IPS-15b (cell line): ENCODE results near the gene SARS1.
"Not testable (repeated sequence)": the region's sequence is repeated elsewhere in the genome, so short reads cannot be mapped to it uniquely, and the experiment has no call there.

ENCODE experiments used
- H3K27me3 ChIP-seq: one replicate; pipeline ENCODE4 v1.6.1; 2013; ENCODE audit warnings: low read length; ENCODE audit not compliant: control insufficient read depth, insufficient read depth
- H3K36me3 ChIP-seq: one replicate; pipeline ENCODE4 v1.6.1; 2013; ENCODE audit warnings: low read length; ENCODE audit not compliant: control insufficient read depth, insufficient read depth
- H3K4me1 ChIP-seq: one replicate; pipeline ENCODE4 v1.6.1; 2013; ENCODE audit warnings: mild to moderate bottlenecking, low read length; ENCODE audit not compliant: control insufficient read depth, insufficient read depth
- H3K4me3 ChIP-seq: one replicate; pipeline ENCODE4 v1.5.1; 2013; ENCODE audit warnings: low read depth, low read length
- H3K9ac ChIP-seq: one replicate; pipeline ENCODE4 v1.6.1; 2013; ENCODE audit warnings: low read depth, mild to moderate bottlenecking, low read length
- H3K9me3 ChIP-seq: one replicate; pipeline ENCODE4 v1.6.1; 2013; ENCODE audit warnings: mild to moderate bottlenecking, low read length; ENCODE audit not compliant: control insufficient read depth, insufficient read depth

Gene SARS1

GRCh38 chr1:109213345-109213823 is 334 bp upstream of the SARS1 start:
- Histone ChIP-seq H3K9me3 (no peaks in the 10 kb centered on the region), H3K9ac (no peak overlapping the region), H3K4me3 (peak overlapping the region; percentile 48), H3K4me1 (no peaks in the 10 kb centered on the region), H3K36me3 (no peaks in the 10 kb centered on the region), H3K27me3 (no peaks in the 10 kb centered on the region)

GRCh38 chr1:109214695-109215623 is 1.2 kb downstream of the SARS1 start:
- Histone ChIP-seq H3K9me3 (no peaks in the 10 kb centered on the region), H3K4me3 (peak overlapping the region; percentile 99), H3K9ac (no peak overlapping the region), H3K36me3 (no peaks in the 10 kb centered on the region), H3K27me3 (no peaks in the 10 kb centered on the region), H3K4me1 (no peaks in the 10 kb centered on the region)

- no peak overlapping the region for H3K9ac ChIP-seq
- H3K9me3 ChIP-seq, result no peaks in the 10 kb centered on the region
- H3K36me3 ChIP-seq, result no peaks in the 10 kb centered on the region
- H3K4me1 ChIP-seq, result no peaks in the 10 kb centered on the region
- no peaks in the 10 kb centered on the region for H3K27me3 ChIP-seq
- H3K4me3 ChIP-seq, result no peak overlapping the region
Observed at GRCh38 chr1:109216662-109217061, 2.9 kb downstream of the SARS1 start.

DNA sequence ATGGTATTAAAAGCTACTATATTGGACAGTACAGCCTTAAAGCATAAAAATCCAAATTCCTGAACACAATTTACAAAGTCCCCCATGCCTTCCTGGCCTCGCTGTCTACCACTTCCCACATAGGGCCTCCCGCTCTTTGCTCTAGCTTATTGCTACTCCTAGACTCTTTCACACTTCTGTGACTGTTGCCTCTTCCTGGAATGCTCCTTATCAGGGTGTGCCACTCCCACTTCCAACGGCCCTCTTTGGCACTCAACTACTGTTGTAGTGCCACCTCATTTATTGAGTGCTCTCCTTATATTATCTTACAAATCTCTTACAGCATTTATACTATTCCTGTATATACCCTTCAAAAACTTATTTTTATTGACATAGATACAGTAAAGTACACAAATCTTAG is 4.8 kb downstream of the SARS1 start:
- no peaks in the 10 kb centered on the region for H3K9me3 ChIP-seq
- no peak overlapping the region for H3K4me3 ChIP-seq
- no peaks in the 10 kb centered on the region for H3K36me3 ChIP-seq
- no peaks in the 10 kb centered on the region for H3K27me3 ChIP-seq
- H3K4me1 ChIP-seq, result no peaks in the 10 kb centered on the region
- no peak overlapping the region for H3K9ac ChIP-seq

- not testable (repeated sequence) for H3K36me3 ChIP-seq, H3K27me3 ChIP-seq, H3K9me3 ChIP-seq, H3K9ac ChIP-seq, H3K4me1 ChIP-seq, H3K4me3 ChIP-seq
Observed at GRCh38 chr1:109221201-109221600, 7.5 kb downstream of the SARS1 start.

DNA sequence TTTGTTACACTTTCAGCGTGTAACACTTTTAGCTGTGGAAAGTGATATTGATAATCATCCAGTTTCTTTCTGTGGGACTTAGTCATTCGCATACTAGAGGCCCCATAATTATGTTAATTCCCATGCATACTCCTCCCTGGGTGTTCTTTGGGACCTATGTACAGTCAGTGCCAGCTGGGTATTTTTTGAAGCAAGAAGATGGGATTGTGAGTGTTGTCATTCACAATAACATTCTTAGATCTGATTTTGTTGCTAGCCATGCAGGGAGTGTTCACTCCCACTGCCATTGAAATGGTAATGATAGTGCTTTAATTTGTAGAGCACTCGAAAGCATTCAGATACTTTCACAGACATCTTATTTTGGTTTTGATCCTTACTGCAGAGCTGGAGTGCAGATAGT is 11.6 kb downstream of the SARS1 start:
- Histone ChIP-seq H3K27me3 (no peaks in the 10 kb centered on the region), H3K4me3 (no peak overlapping the region), H3K36me3 (no peaks in the 10 kb centered on the region), H3K9ac (no peak overlapping the region), H3K9me3 (no peaks in the 10 kb centered on the region), H3K4me1 (peaks cover 23% of the 10 kb centered on the region)

- Histone ChIP-seq H3K4me1 (peaks cover 28% of the 10 kb centered on the region), H3K36me3 (no peaks in the 10 kb centered on the region), H3K27me3 (no peaks in the 10 kb centered on the region)
Observed at GRCh38 chr1:109225711-109226445, 12.2 kb downstream of the SARS1 start.

DNA sequence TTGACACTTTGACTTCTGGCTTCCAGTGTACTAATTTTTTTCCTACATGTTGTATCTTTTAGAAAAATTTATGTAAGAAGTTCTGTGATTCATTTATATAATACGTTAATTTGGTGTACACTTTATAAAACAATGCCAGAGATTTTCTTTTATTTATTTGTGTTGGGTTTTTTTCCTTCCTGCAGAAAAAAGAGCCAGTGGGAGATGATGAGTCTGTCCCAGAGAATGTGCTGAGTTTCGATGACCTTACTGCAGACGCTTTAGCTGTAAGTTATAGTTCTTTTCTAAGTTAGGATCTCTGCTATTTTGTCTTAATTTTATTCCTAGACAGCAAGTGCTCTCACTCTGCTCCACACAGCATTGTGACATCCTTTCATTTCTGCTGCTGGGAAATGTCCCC is 14.4 kb downstream of the SARS1 start:
- peaks cover 19% of the 10 kb centered on the region for H3K36me3 ChIP-seq
- no peak overlapping the region for H3K9ac ChIP-seq
- H3K4me3 ChIP-seq, result no peak overlapping the region
- peaks cover 35% of the 10 kb centered on the region for H3K4me1 ChIP-seq
- H3K9me3 ChIP-seq, result no peaks in the 10 kb centered on the region
- no peaks in the 10 kb centered on the region for H3K27me3 ChIP-seq

More at GRCh38 chr1:109225711-109226445, 12.2 kb downstream of the SARS1 start:
- Histone ChIP-seq H3K4me3 (no peak overlapping the region), H3K9me3 (no peaks in the 10 kb centered on the region), H3K9ac (no peak overlapping the region)

DNA sequence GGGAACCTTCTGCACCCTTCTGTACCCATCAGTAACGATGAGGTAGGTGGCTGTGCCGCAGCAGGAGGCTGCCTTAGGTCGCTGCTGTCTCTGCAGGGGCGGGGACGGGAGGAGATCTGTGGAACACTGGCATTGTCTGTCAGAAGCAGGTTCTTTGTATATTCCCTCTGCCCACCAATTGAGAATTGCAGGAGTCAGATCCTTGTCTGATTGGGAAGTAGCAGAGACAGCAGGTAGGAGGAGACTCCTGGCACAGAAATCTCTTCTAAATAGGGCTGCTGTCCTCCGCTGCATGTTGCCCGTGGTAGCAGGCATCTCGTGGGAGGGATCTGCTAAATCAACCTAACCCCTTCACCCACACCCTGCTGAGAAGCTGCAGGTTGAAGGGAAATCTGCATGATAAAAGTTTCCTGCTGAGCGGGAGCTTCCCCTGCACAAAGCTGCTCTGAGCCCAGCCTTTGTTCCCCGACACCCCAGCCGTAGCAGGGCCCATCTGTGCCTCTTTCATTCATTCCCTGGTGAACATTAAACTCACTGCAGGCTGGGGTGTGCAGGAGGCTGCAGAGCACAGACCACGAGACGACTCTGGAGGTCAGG is 15.9 kb downstream of the SARS1 start:
- Histone ChIP-seq H3K36me3 (peaks cover 19% of the 10 kb centered on the region), H3K4me3 (peak overlapping the region; percentile 30), H3K27me3 (no peaks in the 10 kb centered on the region), H3K9ac (no peak overlapping the region), H3K4me1 (peaks cover 35% of the 10 kb centered on the region), H3K9me3 (no peaks in the 10 kb centered on the region)

DNA sequence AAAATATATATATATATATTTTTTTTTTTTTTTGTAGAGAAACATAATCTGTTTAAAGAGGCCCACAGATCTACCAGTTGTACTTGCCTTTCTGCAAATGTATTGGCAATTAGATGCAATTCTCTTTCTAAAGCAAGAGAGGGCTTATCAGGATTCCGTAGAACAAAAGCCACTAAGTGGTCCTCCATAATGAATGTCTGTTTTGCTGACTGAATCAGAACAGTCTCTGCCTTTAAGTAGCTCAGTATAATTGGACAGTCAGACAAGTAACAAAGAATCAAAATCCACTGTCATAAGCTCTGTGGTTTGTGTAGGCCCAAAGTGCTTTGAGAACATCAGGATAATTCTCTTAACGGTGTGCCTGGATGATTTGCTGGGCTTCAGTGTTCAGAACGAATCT is 17.3 kb downstream of the SARS1 start:
- Histone ChIP-seq H3K27me3 (no peaks in the 10 kb centered on the region), H3K9me3 (no peaks in the 10 kb centered on the region), H3K4me3 (no peak overlapping the region), H3K4me1 (peaks cover 30% of the 10 kb centered on the region), H3K9ac (no peak overlapping the region), H3K36me3 (peaks cover 31% of the 10 kb centered on the region)

- Histone ChIP-seq H3K9ac (no peak overlapping the region), H3K9me3 (no peaks in the 10 kb centered on the region), H3K36me3 (peaks cover 62% of the 10 kb centered on the region), H3K4me3 (no peak overlapping the region), H3K27me3 (no peaks in the 10 kb centered on the region), H3K4me1 (peaks cover 28% of the 10 kb centered on the region)
Observed at GRCh38 chr1:109235137-109235536, 21.4 kb downstream of the SARS1 start.
